Smooth muscle cell (in vitro differentiated cells): ENCODE measurements around the gene PFKP. TPM values are rescaled to one million over a fixed set of nuclear protein-coding genes. Genes with fewer than 3 reads are reported as not detected.

Experiments used
- DNase-seq: peaks from one replicate; lab custom pipeline; 2025; ENCODE audit not compliant: unreplicated experiment; lab: John Stamatoyannopoulos, UW
- H2AFZ ChIP-seq: fragments of 200-600 bp; sonication (generic); 2 replicates; pipeline ENCODE4 v1.6.0; 2016; ENCODE audit warnings: antibody characterized with exemption, low read depth, mild to moderate bottlenecking
- H3F3A ChIP-seq: fragments of 200-600 bp; sonication (generic); 2 replicates; pipeline ENCODE4 v1.6.0; 2017; ENCODE audit warnings: antibody characterized with exemption, low read depth
- H3K27ac ChIP-seq: fragments of 200-600 bp; sonication (generic); 2 replicates; pipeline ENCODE4 v1.5.1; 2016; ENCODE audit warnings: low read depth, mild to moderate bottlenecking
- H3K27me3 ChIP-seq: fragments of 200-600 bp; sonication (generic); 2 replicates; pipeline ENCODE4 v1.6.1; 2016; ENCODE audit warnings: low read depth, mild to moderate bottlenecking
- H3K36me3 ChIP-seq: fragments of 200-600 bp; sonication (generic); 2 replicates; pipeline ENCODE4 v1.5.1; 2016; ENCODE audit warnings: low read depth
- H3K4me1 ChIP-seq: fragments of 200-600 bp; sonication (generic); 2 replicates; pipeline ENCODE4 v1.5.1; 2016; ENCODE audit warnings: low read depth
- H3K4me2 ChIP-seq: fragments of 200-600 bp; sonication (generic); 2 replicates; pipeline ENCODE4 v1.6.0; 2016; ENCODE audit warnings: mild to moderate bottlenecking
- H3K4me3 ChIP-seq: fragments of 200-600 bp; sonication (generic); 2 replicates; pipeline ENCODE4 v1.5.1; 2016; ENCODE audit warnings: mild to moderate bottlenecking
- H3K79me2 ChIP-seq: fragments of 200-600 bp; sonication (generic); 2 replicates; pipeline ENCODE4 v1.6.0; 2016; ENCODE audit warnings: low read depth, mild to moderate bottlenecking
- H3K9ac ChIP-seq: fragments of 200-600 bp; sonication (generic); 2 replicates; pipeline ENCODE4 v1.6.0; 2016; ENCODE audit warnings: low read depth
- H3K9me3 ChIP-seq: fragments of 200-600 bp; sonication (generic); replicated peaks from 2 replicates; pipeline ENCODE4 v1.5.1; 2016; ENCODE audit warnings: low read depth
- H4K20me1 ChIP-seq: fragments of 200-600 bp; sonication (generic); 2 replicates; pipeline ENCODE4 v1.6.0; 2016; ENCODE audit warnings: low read depth
- WGBS: methylation state at CpG from one replicate; pipeline ENCODE4 v1.1.7; 2016; ENCODE audit warnings: low lambda C conversion rate; 5-methylcytosine and 5-hydroxymethylcytosine counted together
- polyA plus RNA-seq: library from polyadenylated mRNA; unstranded; fragments of >200 nt; fragmentation: Nextera tagmentation; extraction: Ambion mirVana; gene quantifications from 2 replicates; pipeline ENCODE4 v1.2.1, GENCODE V29; 2016
- total RNA-seq: library from RNA; depleted of rRNA; stranded (reverse); fragments of >200 nt; gene quantifications from 2 replicates; pipeline ENCODE4 v1.2.3, GENCODE V29; 2014
- TF ChIP-seq, protein P1 (sequence below): fragments of 200-600 bp; sonication (generic); IDR thresholded peaks from 2 replicates; pipeline ENCODE4 v1.5.1; 2017; ENCODE audit warnings: borderline replicate concordance, mild to moderate bottlenecking, antibody characterized with exemption; ENCODE audit not compliant: insufficient read depth, poor library complexity, severe bottlenecking

Gene PFKP
- total and polyA plus RNA-seq, 2 experiments from 2014 or later: 178 to 203 TPM

DNA sequence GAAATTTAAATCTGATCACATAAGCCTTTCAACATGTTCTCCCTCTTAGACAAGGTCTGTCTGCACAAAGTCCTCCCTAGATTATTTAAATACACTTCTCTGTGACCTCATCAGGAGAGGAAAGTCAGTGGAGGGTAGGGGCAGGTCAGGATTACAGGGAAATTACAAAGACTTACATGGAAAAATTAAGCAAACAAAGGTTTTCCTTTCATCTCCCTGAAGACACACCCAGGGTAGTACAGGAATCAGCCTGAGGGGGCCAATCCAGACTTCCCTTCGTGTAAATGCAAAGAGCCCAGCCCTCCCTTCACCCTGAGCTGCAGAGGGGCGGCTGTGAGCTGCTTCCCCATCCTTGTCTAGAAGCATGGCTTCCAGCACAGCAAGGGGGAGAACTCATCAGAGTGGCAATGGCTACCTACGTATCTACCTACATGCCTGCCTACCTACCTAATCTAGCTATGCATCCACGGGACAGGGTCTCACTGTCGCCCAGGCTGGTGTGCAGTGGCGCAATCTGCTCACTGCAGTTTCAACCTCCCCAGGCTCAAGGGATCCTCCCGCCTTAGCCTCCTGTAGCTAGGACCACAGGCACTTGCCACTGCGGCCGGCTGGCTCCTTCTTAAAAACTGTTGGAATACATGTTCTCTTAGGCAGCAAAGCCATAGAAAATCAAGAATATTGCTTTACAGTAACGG, 72.0 kb downstream of the PFKP start:
- Histone ChIP-seq H3K79me2 (no peaks in the 10 kb centered on the region), H4K20me1 (no peaks in the 10 kb centered on the region), H3F3A (peaks cover 28% of the 10 kb centered on the region), H3K36me3 (peaks cover 17% of the 10 kb centered on the region), H3K4me2 (no peak overlapping the region), H2AFZ (no peak overlapping the region), H3K4me1 (no peaks in the 10 kb centered on the region), H3K27ac (no peak overlapping the region), H3K9ac (no peak overlapping the region), H3K4me3 (no peak overlapping the region), H3K9me3 (no peaks in the 10 kb centered on the region), H3K27me3 (no peaks in the 10 kb centered on the region)
- no peak for DNase-seq
- TF ChIP-seq, protein P1, sequence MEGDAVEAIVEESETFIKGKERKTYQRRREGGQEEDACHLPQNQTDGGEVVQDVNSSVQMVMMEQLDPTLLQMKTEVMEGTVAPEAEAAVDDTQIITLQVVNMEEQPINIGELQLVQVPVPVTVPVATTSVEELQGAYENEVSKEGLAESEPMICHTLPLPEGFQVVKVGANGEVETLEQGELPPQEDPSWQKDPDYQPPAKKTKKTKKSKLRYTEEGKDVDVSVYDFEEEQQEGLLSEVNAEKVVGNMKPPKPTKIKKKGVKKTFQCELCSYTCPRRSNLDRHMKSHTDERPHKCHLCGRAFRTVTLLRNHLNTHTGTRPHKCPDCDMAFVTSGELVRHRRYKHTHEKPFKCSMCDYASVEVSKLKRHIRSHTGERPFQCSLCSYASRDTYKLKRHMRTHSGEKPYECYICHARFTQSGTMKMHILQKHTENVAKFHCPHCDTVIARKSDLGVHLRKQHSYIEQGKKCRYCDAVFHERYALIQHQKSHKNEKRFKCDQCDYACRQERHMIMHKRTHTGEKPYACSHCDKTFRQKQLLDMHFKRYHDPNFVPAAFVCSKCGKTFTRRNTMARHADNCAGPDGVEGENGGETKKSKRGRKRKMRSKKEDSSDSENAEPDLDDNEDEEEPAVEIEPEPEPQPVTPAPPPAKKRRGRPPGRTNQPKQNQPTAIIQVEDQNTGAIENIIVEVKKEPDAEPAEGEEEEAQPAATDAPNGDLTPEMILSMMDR: no peak
- WGBS: 92% methylated on average over 10 of the region's 10 CpGs

DNA sequence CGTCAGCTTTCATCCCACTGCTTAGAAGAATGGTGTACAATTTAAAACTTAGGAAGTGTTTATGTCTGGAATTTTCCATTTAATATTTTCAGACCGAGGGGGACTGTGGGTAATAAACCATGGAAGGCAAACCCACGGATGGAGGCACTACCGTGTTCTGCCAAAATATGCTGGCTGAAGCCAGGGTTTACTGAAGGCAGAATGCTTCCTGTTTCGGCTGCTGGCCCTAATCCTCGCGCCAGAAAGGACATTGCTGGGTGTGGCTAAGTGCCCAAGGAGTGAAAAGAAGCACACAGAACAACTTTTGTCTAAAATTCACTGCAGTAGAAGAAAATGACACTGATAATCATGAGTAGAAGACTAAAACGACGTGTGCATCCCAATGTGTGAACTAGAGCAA, 72.9 kb downstream of the PFKP start:
- H4K20me1 ChIP-seq: no peaks in the 10 kb centered on the region
- WGBS: 94% methylated on average over 9 of the region's 9 CpGs
- no peak overlapping the region for H3K4me2 ChIP-seq
- H3K27ac ChIP-seq: no peak overlapping the region
- H2AFZ ChIP-seq: no peak overlapping the region
- TF ChIP-seq, protein P1: no peak
- no peaks in the 10 kb centered on the region for H3K79me2 ChIP-seq
- peaks cover 24% of the 10 kb centered on the region for H3F3A ChIP-seq
- peaks cover 15% of the 10 kb centered on the region for H3K36me3 ChIP-seq
- H3K9ac ChIP-seq: no peak overlapping the region
- no peak overlapping the region for H3K4me3 ChIP-seq
- no peaks in the 10 kb centered on the region for H3K9me3 ChIP-seq
- H3K4me1 ChIP-seq: no peaks in the 10 kb centered on the region
- DNase-seq: no peak
- H3K27me3 ChIP-seq: no peaks in the 10 kb centered on the region

DNA sequence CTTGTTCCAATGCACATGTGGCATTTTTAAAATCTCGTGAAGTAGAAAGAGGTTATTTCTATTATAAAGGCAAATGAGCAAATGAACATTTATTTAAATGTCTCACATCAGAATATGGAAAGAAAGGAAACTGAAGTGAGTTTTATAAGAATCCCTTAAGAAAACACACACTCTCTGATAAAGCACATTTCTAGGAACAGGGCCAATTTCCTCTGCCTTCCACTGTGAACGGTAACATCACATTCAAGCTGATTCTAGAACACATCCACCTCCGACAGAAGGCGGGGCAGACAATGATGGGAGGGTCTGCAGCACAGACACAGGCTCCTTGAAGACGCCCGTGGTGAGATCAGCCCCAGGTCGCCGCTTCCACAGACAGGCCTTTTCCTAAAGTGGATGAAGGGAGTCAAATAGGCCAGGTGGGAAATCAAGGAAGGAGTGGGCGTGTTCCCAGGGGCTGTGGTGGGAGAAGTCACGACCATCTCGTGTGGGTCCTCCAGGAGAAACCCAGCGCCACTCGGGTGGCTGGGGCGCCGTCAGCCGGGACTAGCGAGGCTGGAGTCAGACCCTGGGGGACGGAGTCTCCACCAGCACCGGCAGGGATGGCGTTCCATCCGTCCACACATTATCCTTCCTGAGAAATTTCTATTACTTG, 74.1 kb downstream of the PFKP start:
- Histone ChIP-seq H3K4me1 (no peaks in the 10 kb centered on the region), H3K9ac (no peak overlapping the region), H3K79me2 (no peaks in the 10 kb centered on the region), H3K36me3 (peaks cover 15% of the 10 kb centered on the region), H2AFZ (no peak overlapping the region), H3K4me3 (no peak overlapping the region), H3K27ac (no peak overlapping the region), H3K4me2 (no peak overlapping the region), H3F3A (peaks cover 24% of the 10 kb centered on the region), H3K27me3 (no peaks in the 10 kb centered on the region), H4K20me1 (no peaks in the 10 kb centered on the region), H3K9me3 (no peaks in the 10 kb centered on the region)
- WGBS: 89% methylated on average over 21 of the region's 21 CpGs
- DNase-seq: no peak
- TF ChIP-seq, protein P1: no peak
